ENCODE data around the gene KRTAP29-1. TPM values are rescaled to one million over a fixed set of nuclear protein-coding genes. Genes with fewer than 3 reads are reported as not detected.
"Not testable (repeated sequence)": the region's sequence is repeated elsewhere in the genome, so short reads cannot be mapped to it uniquely, and the experiment has no call there.

Gene KRTAP29-1
- total RNA-seq, 1 donor from 2014 or later: not detected

DNA sequence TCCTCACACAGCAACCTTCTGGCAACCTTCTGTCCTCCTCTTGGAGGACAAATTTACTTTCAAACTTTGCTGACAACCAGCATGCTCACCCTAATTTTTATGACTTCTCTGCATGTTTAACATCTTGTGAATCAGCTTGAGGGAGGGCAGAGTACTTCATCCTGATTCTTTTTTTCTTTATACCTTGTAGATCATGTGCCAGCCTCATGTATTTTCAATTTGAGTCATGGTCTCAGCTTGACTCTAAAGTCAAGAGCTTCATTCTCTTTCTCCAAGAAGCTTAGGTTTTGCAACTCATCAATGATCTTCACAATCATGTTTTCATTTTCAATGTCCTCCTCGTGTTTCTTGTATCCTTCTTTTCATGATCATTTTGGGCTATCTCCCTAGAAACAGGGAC lies 30.8 kb downstream of the KRTAP29-1 start:
- TF ChIP-seq, protein P1, sequence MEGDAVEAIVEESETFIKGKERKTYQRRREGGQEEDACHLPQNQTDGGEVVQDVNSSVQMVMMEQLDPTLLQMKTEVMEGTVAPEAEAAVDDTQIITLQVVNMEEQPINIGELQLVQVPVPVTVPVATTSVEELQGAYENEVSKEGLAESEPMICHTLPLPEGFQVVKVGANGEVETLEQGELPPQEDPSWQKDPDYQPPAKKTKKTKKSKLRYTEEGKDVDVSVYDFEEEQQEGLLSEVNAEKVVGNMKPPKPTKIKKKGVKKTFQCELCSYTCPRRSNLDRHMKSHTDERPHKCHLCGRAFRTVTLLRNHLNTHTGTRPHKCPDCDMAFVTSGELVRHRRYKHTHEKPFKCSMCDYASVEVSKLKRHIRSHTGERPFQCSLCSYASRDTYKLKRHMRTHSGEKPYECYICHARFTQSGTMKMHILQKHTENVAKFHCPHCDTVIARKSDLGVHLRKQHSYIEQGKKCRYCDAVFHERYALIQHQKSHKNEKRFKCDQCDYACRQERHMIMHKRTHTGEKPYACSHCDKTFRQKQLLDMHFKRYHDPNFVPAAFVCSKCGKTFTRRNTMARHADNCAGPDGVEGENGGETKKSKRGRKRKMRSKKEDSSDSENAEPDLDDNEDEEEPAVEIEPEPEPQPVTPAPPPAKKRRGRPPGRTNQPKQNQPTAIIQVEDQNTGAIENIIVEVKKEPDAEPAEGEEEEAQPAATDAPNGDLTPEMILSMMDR (IDR thresholded peaks at IDR 0.05; ENCODE audit: unreplicated experiment): no peak
- Mint-ChIP-seq H3K4me1 (ENCODE audit: unreplicated experiment) (no peaks in the 10 kb centered on the region), H3K27ac (ENCODE audit: unreplicated experiment) (no peak overlapping the region), H3K9me3 (ENCODE audit: unreplicated experiment) (no peaks in the 10 kb centered on the region), H3K27me3 (ENCODE audit: unreplicated experiment) (no peaks in the 10 kb centered on the region), H3K36me3 (ENCODE audit: low read depth, unreplicated experiment) (no peaks in the 10 kb centered on the region), H3K4me3 (ENCODE audit: unreplicated experiment) (no peak overlapping the region)
- no peak for DNase-seq (ENCODE audit: low spot score)

DNA sequence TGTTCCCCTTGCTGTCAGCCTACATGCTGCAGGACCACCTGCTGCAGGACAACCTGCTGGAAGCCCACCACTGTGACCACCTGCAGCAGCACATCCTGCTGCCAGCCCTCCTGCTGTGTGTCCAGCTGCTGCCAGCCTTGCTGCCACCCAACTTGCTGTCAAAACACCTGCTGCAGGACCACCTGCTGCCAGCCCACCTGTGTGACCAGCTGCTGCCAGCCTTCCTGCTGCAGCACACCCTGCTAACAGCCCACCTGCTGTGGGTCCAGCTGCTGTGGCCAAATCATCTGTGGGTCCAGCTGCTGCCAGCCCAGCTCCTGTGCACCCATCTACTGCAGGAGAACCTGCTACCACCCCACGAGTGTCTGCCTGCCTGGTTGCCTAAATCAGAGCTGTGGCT lies 31.3 kb downstream of the KRTAP29-1 start:
- H3K4me3 Mint-ChIP-seq (ENCODE audit: unreplicated experiment); H3K27me3 Mint-ChIP-seq (ENCODE audit: unreplicated experiment); DNase-seq (ENCODE audit: low spot score); H3K36me3 Mint-ChIP-seq (ENCODE audit: low read depth, unreplicated experiment); H3K4me1 Mint-ChIP-seq (ENCODE audit: unreplicated experiment); H3K27ac Mint-ChIP-seq (ENCODE audit: unreplicated experiment); H3K9me3 Mint-ChIP-seq (ENCODE audit: unreplicated experiment): not testable (repeated sequence)

DNA sequence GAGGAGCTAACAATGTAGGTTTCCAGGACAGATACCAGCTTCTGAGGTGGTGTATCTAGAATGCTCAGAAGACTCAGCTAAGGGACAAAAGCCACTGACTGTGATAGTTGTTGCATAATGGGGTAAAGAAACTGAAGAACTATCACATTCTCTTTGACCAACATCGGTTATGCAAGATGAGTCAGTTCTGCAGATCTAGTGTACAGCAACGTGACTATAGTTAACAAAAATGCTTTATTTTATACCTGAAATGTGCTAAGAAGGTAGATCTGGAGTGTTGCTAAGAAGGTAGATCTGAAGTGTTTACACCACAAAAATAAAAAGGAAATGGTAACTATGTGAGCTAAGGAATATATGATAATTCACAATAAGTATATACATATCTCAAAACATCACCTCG lies 34.9 kb downstream of the KRTAP29-1 start:
- H3K27ac Mint-ChIP-seq (ENCODE audit: unreplicated experiment): no peak overlapping the region
- H3K4me3 Mint-ChIP-seq (ENCODE audit: unreplicated experiment): no peak overlapping the region
- TF ChIP-seq, protein P1 (IDR thresholded peaks at IDR 0.05; ENCODE audit: unreplicated experiment): no peak
- no peak for DNase-seq (ENCODE audit: low spot score)
- no peaks in the 10 kb centered on the region for H3K36me3 Mint-ChIP-seq (ENCODE audit: low read depth, unreplicated experiment)
- no peaks in the 10 kb centered on the region for H3K9me3 Mint-ChIP-seq (ENCODE audit: unreplicated experiment)
- no peaks in the 10 kb centered on the region for H3K27me3 Mint-ChIP-seq (ENCODE audit: unreplicated experiment)
- no peaks in the 10 kb centered on the region for H3K4me1 Mint-ChIP-seq (ENCODE audit: unreplicated experiment)

DNA sequence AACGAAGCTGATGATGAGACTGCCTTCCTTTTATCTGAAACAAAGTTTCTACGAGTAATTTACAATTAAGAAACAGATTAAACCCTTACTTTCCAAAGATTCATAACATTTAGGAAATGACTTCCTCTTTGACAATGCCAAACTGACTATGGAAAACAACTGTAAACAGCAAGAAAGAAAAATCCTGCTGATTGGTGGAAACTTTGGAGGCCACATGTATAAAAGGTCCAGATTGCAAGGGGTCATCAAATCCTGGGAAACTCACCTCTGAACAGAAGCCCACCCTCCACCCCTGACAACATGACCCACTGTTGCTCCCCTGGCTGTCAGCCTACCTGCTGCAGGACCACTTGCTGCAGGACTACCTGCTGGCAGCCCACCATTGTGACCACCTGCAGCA lies 37.6 kb downstream of the KRTAP29-1 start, which contains the start of gene KRTAP9-6:
KRTAP9-6 (plus strand) TSS at position 301 of the 400 bp plus-strand sequence; CDS start at position 301, 0 bp downstream.
- Mint-ChIP-seq H3K4me3 (ENCODE audit: unreplicated experiment) (no peak within 1 kb of the TSS), H3K4me1 (ENCODE audit: unreplicated experiment) (no peaks in the 10 kb centered on the region), H3K27ac (ENCODE audit: unreplicated experiment) (no peak within 1 kb of the TSS), H3K27me3 (ENCODE audit: unreplicated experiment) (no peaks in the 10 kb centered on the region), H3K36me3 (ENCODE audit: low read depth, unreplicated experiment) (no peaks in the 10 kb centered on the region), H3K9me3 (ENCODE audit: unreplicated experiment) (no peaks in the 10 kb centered on the region)
- DNase-seq (ENCODE audit: low spot score): no peak
- TF ChIP-seq, protein P1 (IDR thresholded peaks at IDR 0.05; ENCODE audit: unreplicated experiment): no peak

DNA sequence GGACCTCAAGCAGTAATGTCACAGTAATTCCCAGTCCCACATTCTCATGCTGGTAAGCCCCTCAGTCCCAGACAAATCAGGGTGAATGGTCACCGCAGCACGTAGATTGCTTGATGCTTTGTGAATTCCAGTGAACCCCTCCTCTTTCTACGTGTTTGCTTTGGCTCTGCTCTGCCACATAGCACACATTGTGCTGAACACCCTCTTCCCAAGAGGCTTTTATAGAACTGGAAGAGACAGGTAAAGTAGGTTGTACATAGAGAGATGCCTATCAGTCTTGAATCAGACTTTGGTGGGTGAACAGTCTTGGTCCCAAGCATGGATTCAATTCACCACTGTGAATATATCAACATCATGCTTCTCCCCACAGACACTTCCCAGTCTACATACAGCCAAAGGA lies 38.1 kb downstream of the KRTAP29-1 start:
- Mint-ChIP-seq H3K4me1 (ENCODE audit: unreplicated experiment) (no peaks in the 10 kb centered on the region), H3K4me3 (ENCODE audit: unreplicated experiment) (no peak overlapping the region), H3K9me3 (ENCODE audit: unreplicated experiment) (no peaks in the 10 kb centered on the region), H3K36me3 (ENCODE audit: low read depth, unreplicated experiment) (no peaks in the 10 kb centered on the region), H3K27ac (ENCODE audit: unreplicated experiment) (no peak overlapping the region), H3K27me3 (ENCODE audit: unreplicated experiment) (no peaks in the 10 kb centered on the region)
- no peak for DNase-seq (ENCODE audit: low spot score)
- TF ChIP-seq, protein P1 (IDR thresholded peaks at IDR 0.05; ENCODE audit: unreplicated experiment): no peak
